ENCODE results near the gene MOB3B.

The MOB3B gene

DNA sequence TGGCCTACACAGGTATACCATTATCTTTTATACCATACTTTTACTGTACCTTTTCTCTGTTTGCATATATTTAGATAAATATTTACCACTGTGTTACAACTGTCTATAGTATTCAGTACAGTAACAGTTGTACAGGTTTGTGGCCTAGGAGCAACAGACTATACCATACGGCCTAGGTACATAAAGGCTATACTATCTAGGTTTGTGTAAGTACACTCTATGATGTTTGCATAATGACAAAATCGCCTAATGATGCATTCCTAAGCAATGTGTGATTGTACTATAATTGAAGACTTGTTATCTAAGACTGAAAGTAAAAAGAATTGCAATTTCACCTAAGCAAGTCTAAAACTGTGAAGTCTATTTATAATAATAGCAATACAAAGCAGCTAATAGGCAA, 39.8 kb upstream of the MOB3B start:
- TF ChIP-seq, protein P1, sequence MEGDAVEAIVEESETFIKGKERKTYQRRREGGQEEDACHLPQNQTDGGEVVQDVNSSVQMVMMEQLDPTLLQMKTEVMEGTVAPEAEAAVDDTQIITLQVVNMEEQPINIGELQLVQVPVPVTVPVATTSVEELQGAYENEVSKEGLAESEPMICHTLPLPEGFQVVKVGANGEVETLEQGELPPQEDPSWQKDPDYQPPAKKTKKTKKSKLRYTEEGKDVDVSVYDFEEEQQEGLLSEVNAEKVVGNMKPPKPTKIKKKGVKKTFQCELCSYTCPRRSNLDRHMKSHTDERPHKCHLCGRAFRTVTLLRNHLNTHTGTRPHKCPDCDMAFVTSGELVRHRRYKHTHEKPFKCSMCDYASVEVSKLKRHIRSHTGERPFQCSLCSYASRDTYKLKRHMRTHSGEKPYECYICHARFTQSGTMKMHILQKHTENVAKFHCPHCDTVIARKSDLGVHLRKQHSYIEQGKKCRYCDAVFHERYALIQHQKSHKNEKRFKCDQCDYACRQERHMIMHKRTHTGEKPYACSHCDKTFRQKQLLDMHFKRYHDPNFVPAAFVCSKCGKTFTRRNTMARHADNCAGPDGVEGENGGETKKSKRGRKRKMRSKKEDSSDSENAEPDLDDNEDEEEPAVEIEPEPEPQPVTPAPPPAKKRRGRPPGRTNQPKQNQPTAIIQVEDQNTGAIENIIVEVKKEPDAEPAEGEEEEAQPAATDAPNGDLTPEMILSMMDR (IDR thresholded peaks at IDR 0.05; ENCODE audit: low read depth, low read length): no peak
- no peak overlapping the region for H3K4me3 ChIP-seq (replicated peaks in 1 of 2; ENCODE audit: low read depth in 2 of 2, low read length in 2 of 2)
- DNase-seq (ENCODE audit: low read depth in 2 of 2): peak in 1 of 2 donors; percentile 9

DNA sequence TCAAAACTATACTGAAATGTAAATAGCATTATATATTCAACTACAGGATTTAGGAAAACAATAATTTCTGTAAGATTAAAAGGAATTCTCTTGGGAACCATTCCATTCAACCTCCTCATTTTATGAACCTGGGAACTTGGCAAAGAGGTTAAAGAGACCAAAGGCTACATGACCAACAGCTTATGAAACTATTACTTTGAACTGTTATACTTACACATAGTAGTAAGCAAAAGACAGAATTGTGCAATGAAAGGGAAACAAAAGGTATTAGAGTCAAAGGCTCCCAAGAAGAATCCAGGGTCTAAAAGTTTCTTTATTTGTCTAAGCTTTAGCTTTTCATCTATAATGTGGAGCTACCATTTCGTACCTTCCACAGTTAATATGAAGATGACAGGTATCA, 36.5 kb upstream of the MOB3B start:
- H3K4me3 ChIP-seq (replicated peaks in 1 of 2; ENCODE audit: low read depth in 2 of 2, low read length in 2 of 2): no peak overlapping the region
- peak; percentile 41 to 53 for DNase-seq (ENCODE audit: low read depth in 2 of 2)
- TF ChIP-seq, protein P1 (IDR thresholded peaks at IDR 0.05; ENCODE audit: low read depth, low read length): no peak

DNA sequence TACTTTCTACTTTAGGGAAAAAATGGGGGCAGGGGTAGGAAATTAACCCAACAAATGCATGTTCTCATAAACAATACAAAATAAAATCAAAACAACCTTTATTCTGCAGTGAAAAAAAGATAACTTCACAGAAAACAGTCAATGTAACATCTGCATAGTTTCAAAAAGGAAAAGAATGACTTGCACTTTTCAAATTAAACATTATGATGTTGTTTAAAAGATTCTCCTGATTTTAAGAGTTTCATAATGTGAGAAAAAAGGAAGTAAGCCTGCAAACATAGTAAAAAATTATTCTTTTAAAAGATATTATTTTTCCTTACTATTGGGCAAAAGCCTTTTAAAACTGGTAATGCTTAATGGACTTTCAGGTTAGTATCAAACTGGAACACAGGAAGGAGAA, 36.1 kb upstream of the MOB3B start:
- no peak overlapping the region for H3K4me3 ChIP-seq (replicated peaks in 1 of 2; ENCODE audit: low read depth in 2 of 2, low read length in 2 of 2)
- TF ChIP-seq, protein P1 (IDR thresholded peaks at IDR 0.05; ENCODE audit: low read depth, low read length): no peak
- no peak for DNase-seq (ENCODE audit: low read depth in 2 of 2)

DNA sequence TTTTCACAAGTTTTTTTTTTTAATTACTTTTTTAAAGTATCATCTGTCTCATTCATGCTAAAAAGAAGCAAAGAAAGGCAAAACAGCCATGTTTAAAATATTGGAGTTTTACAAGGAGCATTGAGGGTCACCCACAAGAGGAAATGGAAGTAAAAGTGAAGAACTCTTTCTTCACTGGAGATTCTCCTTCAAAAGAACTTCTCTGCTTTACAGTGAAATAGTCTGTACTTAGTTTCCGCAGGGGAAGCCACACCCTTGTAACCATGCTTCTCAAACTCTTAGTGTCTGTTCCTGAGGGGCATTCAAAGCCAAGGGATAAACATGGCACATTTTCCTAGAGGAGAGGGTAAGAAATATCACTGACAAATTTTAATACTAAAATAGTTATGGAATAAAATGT, 35.1 kb upstream of the MOB3B start:
- DNase-seq (ENCODE audit: low read depth in 2 of 2): no peak
- H3K4me3 ChIP-seq (replicated peaks in 1 of 2; ENCODE audit: low read depth in 2 of 2, low read length in 2 of 2): no peak overlapping the region
- TF ChIP-seq, protein P1 (IDR thresholded peaks at IDR 0.05; ENCODE audit: low read depth, low read length): no peak

DNA sequence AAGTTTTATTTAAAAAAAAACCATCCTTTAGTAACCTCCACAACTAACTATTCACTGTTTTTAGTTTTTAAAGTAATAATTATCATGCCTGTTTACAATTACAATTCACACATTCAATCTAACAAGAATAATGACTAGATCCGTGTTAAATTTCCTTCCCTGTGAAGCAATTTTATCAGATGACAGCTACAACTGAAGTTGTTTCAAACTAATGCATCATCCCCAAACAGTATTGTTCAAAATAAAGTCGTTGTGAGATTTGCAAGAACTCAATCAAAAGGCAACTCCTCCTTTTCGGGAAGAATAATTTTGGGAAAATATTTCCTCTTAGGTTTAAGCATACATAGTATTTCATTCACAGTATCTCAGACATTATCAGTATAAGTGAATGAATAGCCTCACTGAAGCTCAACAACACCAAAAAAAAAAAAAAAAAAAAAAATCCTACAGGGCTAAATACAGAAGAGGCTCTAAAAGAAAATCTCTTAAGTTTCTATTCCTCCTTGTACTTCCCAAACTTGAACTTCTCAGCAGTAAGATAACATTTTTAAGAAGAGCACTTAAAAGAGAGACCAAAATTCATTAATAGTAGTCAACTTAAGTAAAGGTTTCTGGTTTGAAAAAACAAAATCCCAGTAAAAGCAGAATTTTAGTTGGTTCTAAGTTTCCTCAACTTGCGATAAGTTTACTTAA, 34.3 kb upstream of the MOB3B start:
- TF ChIP-seq, protein P1 (IDR thresholded peaks at IDR 0.05; ENCODE audit: low read depth, low read length): no peak
- DNase-seq (ENCODE audit: low read depth in 2 of 2): no peak
- no peak overlapping the region for H3K4me3 ChIP-seq (replicated peaks in 1 of 2; ENCODE audit: low read depth in 2 of 2, low read length in 2 of 2)

DNA sequence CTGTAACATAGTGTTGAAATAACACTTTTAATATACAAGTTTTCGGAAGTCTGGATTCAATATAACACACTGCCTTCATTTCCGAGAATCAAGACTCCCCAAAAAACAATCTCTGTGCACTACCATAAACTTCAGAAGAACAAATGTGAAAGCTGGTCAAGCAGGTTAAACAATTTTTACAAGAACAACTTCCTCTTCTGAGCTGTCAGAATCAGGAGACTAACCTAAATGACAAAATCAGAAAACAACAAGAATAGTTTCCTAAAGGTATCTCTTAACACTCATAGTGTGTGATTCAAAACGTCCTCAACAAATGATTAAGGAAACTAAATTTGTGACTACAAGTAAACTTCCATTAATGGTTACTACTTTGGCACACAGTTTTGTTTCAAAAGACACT, 32.1 kb upstream of the MOB3B start:
- no peak for DNase-seq (ENCODE audit: low read depth in 2 of 2)
- no peak overlapping the region for H3K4me3 ChIP-seq (replicated peaks in 1 of 2; ENCODE audit: low read depth in 2 of 2, low read length in 2 of 2)
- TF ChIP-seq, protein P1 (IDR thresholded peaks at IDR 0.05; ENCODE audit: low read depth, low read length): no peak

DNA sequence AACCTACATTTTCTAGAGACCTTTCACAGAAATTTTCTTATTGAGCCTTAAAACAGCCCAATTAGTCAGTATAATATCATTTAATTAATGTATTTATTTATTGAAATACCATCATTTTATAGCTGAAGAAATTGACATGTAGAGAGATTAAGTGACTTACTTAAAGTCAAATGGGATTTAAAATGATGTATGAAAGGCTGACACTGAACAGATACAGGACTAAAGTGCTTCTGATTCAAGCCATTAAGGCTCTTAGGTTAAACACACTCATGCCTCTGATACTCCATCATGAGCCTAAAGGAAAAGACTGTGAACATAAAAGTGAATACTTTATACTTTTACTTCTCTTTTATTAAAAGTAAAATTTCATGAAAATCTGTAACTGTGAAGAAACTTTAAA, 30.8 kb upstream of the MOB3B start:
- no peak for DNase-seq (ENCODE audit: low read depth in 2 of 2)
- TF ChIP-seq, protein P1 (IDR thresholded peaks at IDR 0.05; ENCODE audit: low read depth, low read length): no peak
- no peak overlapping the region for H3K4me3 ChIP-seq (replicated peaks in 1 of 2; ENCODE audit: low read depth in 2 of 2, low read length in 2 of 2)

Measured in cardiac fibroblast (primary cell).